ENCODE results near the gene GPR108.

Gene GPR108

GRCh38 chr19:6700586-6701316, 36.6 kb downstream of the GPR108 start:
- DNase-seq = no peak

GRCh38 chr19:6699935-6700334, 37.4 kb downstream of the GPR108 start:
- DNase-seq = no peak

GRCh38 chr19:6697291-6697690, 40.1 kb downstream of the GPR108 start:
- DNase-seq = no peak

- no peak for DNase-seq
Observed at GRCh38 chr19:6696239-6696820, 41.0 kb downstream of the GPR108 start.

- no peak for DNase-seq
Observed at GRCh38 chr19:6694147-6694815, 43.1 kb downstream of the GPR108 start.

- DNase-seq = no peak
Observed at GRCh38 chr19:6693681-6694080, 43.7 kb downstream of the GPR108 start.

- DNase-seq = no peak
Observed at GRCh38 chr19:6693056-6693471, 44.3 kb downstream of the GPR108 start.

- no peak for DNase-seq
Observed at GRCh38 chr19:6692027-6692426, 45.4 kb downstream of the GPR108 start.

GRCh38 chr19:6691342-6691741, 46.0 kb downstream of the GPR108 start:
- DNase-seq = no peak

GRCh38 chr19:6690160-6690885, 47.1 kb downstream of the GPR108 start:
- DNase-seq = no peak

- DNase-seq = no peak
Observed at GRCh38 chr19:6687114-6687513, 50.3 kb downstream of the GPR108 start.

GRCh38 chr19:6686628-6686975, 50.8 kb downstream of the GPR108 start:
- DNase-seq = no peak

- no peak for DNase-seq
Observed at GRCh38 chr19:6685962-6686627, 51.3 kb downstream of the GPR108 start.

- DNase-seq = no peak
Observed at GRCh38 chr19:6685482-6685881, 51.9 kb downstream of the GPR108 start.

- no peak for DNase-seq
Observed at GRCh38 chr19:6683971-6684370, 53.4 kb downstream of the GPR108 start.

- no peak for DNase-seq
Observed at GRCh38 chr19:6682607-6683128, 54.7 kb downstream of the GPR108 start.

GRCh38 chr19:6680141-6680540, 57.2 kb downstream of the GPR108 start:
- DNase-seq = no peak

Measured in retina (tissue), 1 donor.